Keratinocyte (primary cell): ENCODE results near the gene C3orf70. TPM values are rescaled to one million over a fixed set of nuclear protein-coding genes. Genes with fewer than 3 reads are reported as not detected.

ENCODE experiments used
- DNase-seq: peaks from one replicate; pipeline ENCODE4 v3.0.0-alpha.2; 2011; ENCODE audit warnings: low read depth, missing footprints, low spot score
- FAIRE-seq: peaks from 2 replicates; lab custom pipeline; 2011; peaks lifted over from hg19 to GRCh38; lab: Jason Lieb, UNC
- H2AFZ ChIP-seq: 2 replicates; pipeline ENCODE4 v1.6.0; 2012; ENCODE audit warnings: low read length, control low read depth, inconsistent platforms; ENCODE audit not compliant: control insufficient read depth
- H3K27ac ChIP-seq: 2 replicates; pipeline ENCODE4 v1.5.1; 2011; ENCODE audit warnings: low read length; ENCODE audit not compliant: control insufficient read depth, insufficient read depth
- H3K27me3 ChIP-seq: 3 replicates; pipeline ENCODE4 v1.6.0; 2011; ENCODE audit warnings: low read length; ENCODE audit not compliant: control insufficient read depth, insufficient read depth; ENCODE audit errors: extremely low read depth
- H3K36me3 ChIP-seq, 2 experiments: 2 replicates in 1 of 2; 3 replicates in 1 of 2; pipeline ENCODE4 v1.5.1; 2011; ENCODE audit warnings: low read length in 2 of 2, mild to moderate bottlenecking in 1 of 2; ENCODE audit not compliant: control insufficient read depth in 2 of 2, insufficient read depth in 2 of 2; ENCODE audit errors: extremely low read depth in 1 of 2
- H3K4me1 ChIP-seq: 3 replicates; pipeline ENCODE4 v1.5.1; 2011; ENCODE audit warnings: low read length; ENCODE audit not compliant: control insufficient read depth, insufficient read depth; ENCODE audit errors: extremely low read depth
- H3K4me2 ChIP-seq: 3 replicates; pipeline ENCODE4 v1.6.0; 2011; ENCODE audit warnings: low read depth, low read length; ENCODE audit not compliant: control insufficient read depth, insufficient read depth; ENCODE audit errors: extremely low read depth
- H3K4me3 ChIP-seq, 3 experiments: fragments of 200-600 bp in 1 of 3; sonication (generic) in 1 of 3; 2 replicates in 2 of 3; 3 replicates in 1 of 3; pipeline ENCODE4 v1.5.1; 2011 to 2016; ENCODE audit warnings: low read length in 3 of 3, mild to moderate bottlenecking in 3 of 3, control low read depth in 2 of 3, inconsistent platforms in 1 of 3, low read depth in 1 of 3, mixed read lengths in 1 of 3, mixed run types in 1 of 3, moderate library complexity in 1 of 3; ENCODE audit not compliant: control insufficient read depth in 2 of 3, insufficient read depth in 2 of 3; ENCODE audit errors: extremely low read depth in 1 of 3
- H3K79me2 ChIP-seq: 2 replicates; pipeline ENCODE4 v1.6.0; 2012; ENCODE audit warnings: low read length; ENCODE audit not compliant: control insufficient read depth, insufficient read depth
- H3K9ac ChIP-seq: 3 replicates; pipeline ENCODE4 v1.6.0; 2011; ENCODE audit warnings: low read length; ENCODE audit not compliant: control insufficient read depth, insufficient read depth; ENCODE audit errors: extremely low read depth
- H3K9me1 ChIP-seq: 3 replicates; pipeline ENCODE4 v1.6.0; 2011; ENCODE audit warnings: low read length; ENCODE audit not compliant: control insufficient read depth, insufficient read depth; ENCODE audit errors: extremely low read depth
- H3K9me3 ChIP-seq: 2 replicates; pipeline ENCODE4 v1.5.1; 2012; ENCODE audit warnings: low read depth, low read length; ENCODE audit not compliant: control insufficient read depth
- H4K20me1 ChIP-seq: 3 replicates; pipeline ENCODE4 v1.6.0; 2011; ENCODE audit warnings: low read length; ENCODE audit not compliant: control insufficient read depth, insufficient read depth; ENCODE audit errors: extremely low read depth
- EZH2 ChIP-seq: IDR thresholded peaks from one replicate; pipeline ENCODE4 v1.6.1; 2012; ENCODE audit warnings: inconsistent platforms, mild to moderate bottlenecking, low read length, moderate library complexity
- dilution Hi-C: fragments of 300-500 bp; cut with MboI; formaldehyde crosslinking; loops from one replicate; pipeline ENCODE4 v1.7.0; 2020; ENCODE audit warnings: low sequenced_read_pairs; ENCODE audit not compliant: extremely low pct_ligation_motif_present
- polyA plus RNA-seq, 5 experiments: library from polyadenylated mRNA; depleted of rRNA in 3 of 5; stranded (reverse) in 3 of 5; stranded (forward) in 1 of 5; unstranded in 1 of 5; fragments of >200 nt; gene quantifications; 1 replicate in 1 of 5; 2 replicates in 3 of 5; 3 replicates in 1 of 5; pipeline versions ENCODE4 v1.2.1 to v1.2.3, GENCODE V29; 2011 to 2012; ENCODE audit warnings: missing spikeins in 2 of 5, low read depth in 1 of 5, low replicate concordance in 1 of 5
- TF ChIP-seq, protein P1 (sequence below), 3 experiments: IDR thresholded peaks in 1 of 3; conservative IDR thresholded peaks in 1 of 3; optimal IDR thresholded peaks in 1 of 3; 2 replicates in 2 of 3; 3 replicates in 1 of 3; pipeline versions ENCODE3 to v1.5.1; 2011; ENCODE audit warnings: low read length in 3 of 3, mild to moderate bottlenecking in 3 of 3, moderate library complexity in 2 of 3, control low read depth in 1 of 3, inconsistent platforms in 1 of 3; ENCODE audit not compliant: insufficient read depth in 2 of 3; ENCODE audit errors: extremely low read depth in 1 of 3

C3orf70 gene
- polyA plus RNA-seq, 1 donor (not counting 4 experiments of a cell fraction or from before 2014, with no cell fraction given) = not detected

DNA sequence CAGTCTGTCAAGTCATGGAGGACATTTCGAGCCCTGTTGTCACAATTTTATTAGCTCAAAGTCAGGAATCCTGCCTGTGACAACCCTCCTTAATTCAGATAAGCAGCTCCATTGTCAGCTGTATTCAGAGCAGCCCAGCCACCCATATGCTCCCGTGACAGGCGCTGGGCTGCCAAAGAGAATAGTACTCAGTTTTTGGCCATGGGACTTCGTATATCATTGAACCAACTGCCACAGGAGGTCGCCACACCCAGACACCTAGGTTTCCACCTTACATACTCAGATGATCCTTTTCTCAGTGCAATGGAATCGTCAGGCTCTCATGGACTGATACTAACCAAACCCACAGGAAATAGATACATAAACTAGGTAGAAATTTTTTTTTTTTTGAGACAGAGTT is 100.2 kb downstream of the C3orf70 start:
- no peak overlapping the region for H3K4me3 ChIP-seq
- no peak overlapping the region for H3K27ac ChIP-seq
- H3K4me2 ChIP-seq = no peak overlapping the region
- H3K9ac ChIP-seq = no peak overlapping the region
- DNase-seq (no peak), FAIRE-seq (no peak)
- no peaks in the 10 kb centered on the region for H4K20me1 ChIP-seq
- H3K9me3 ChIP-seq = no peaks in the 10 kb centered on the region
- no peak overlapping the region for H2AFZ ChIP-seq
- peaks cover 13 to 17% of the 10 kb centered on the region in 2 experiments for H3K36me3 ChIP-seq
- no peaks in the 10 kb centered on the region for H3K9me1 ChIP-seq
- no peaks in the 10 kb centered on the region for H3K79me2 ChIP-seq
- no peaks in the 10 kb centered on the region for H3K27me3 ChIP-seq
- no peaks in the 10 kb centered on the region for H3K4me1 ChIP-seq
- dilution Hi-C loops = no loop called here
- no peak for TF ChIP-seq EZH2

DNA sequence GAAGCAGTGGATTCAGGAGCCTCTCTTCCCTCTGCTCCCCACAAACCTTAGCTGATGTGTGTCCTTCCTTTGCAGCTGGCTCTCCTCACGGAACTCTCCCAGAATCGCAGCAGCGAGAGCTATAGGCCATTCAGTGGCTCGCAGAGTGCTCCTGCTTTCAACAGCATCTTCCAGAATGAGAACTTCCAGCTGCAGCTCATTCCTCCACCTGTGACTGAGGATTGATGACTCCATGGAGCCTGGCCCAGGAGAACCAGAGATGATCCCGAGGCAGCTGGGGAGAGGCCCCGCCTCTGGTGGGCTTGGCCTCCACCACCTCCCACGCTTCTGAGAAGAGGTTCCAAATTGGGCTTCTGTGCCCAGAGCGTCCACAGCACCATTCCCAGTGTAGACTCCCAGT is 101.1 kb downstream of the C3orf70 start:
- H3K4me3 ChIP-seq = no peak overlapping the region
- H3K9me1 ChIP-seq = no peaks in the 10 kb centered on the region
- dilution Hi-C loops = no loop called here
- TF ChIP-seq, protein P1, sequence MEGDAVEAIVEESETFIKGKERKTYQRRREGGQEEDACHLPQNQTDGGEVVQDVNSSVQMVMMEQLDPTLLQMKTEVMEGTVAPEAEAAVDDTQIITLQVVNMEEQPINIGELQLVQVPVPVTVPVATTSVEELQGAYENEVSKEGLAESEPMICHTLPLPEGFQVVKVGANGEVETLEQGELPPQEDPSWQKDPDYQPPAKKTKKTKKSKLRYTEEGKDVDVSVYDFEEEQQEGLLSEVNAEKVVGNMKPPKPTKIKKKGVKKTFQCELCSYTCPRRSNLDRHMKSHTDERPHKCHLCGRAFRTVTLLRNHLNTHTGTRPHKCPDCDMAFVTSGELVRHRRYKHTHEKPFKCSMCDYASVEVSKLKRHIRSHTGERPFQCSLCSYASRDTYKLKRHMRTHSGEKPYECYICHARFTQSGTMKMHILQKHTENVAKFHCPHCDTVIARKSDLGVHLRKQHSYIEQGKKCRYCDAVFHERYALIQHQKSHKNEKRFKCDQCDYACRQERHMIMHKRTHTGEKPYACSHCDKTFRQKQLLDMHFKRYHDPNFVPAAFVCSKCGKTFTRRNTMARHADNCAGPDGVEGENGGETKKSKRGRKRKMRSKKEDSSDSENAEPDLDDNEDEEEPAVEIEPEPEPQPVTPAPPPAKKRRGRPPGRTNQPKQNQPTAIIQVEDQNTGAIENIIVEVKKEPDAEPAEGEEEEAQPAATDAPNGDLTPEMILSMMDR (optimal IDR thresholded peaks at IDR 0.05 in 1 of 3, IDR thresholded peaks at IDR 0.05 in 1 of 3, conservative IDR thresholded peaks at IDR 0.05 in 1 of 3; ENCODE audit: extremely low read depth in 1 of 3, insufficient read depth in 2 of 3, low read length in 3 of 3) = no peak
- no peak for TF ChIP-seq EZH2
- no peak overlapping the region for H2AFZ ChIP-seq
- no peaks in the 10 kb centered on the region for H3K27me3 ChIP-seq
- no peaks in the 10 kb centered on the region for H3K79me2 ChIP-seq
- no peak overlapping the region for H3K27ac ChIP-seq
- DNase-seq (no peak), FAIRE-seq (no peak)
- no peaks in the 10 kb centered on the region for H3K9me3 ChIP-seq
- no peak overlapping the region for H3K9ac ChIP-seq
- no peak overlapping the region for H3K4me2 ChIP-seq
- H3K4me1 ChIP-seq = no peaks in the 10 kb centered on the region
- H3K36me3 ChIP-seq = peaks cover 13 to 17% of the 10 kb centered on the region in 2 experiments
- no peaks in the 10 kb centered on the region for H4K20me1 ChIP-seq

DNA sequence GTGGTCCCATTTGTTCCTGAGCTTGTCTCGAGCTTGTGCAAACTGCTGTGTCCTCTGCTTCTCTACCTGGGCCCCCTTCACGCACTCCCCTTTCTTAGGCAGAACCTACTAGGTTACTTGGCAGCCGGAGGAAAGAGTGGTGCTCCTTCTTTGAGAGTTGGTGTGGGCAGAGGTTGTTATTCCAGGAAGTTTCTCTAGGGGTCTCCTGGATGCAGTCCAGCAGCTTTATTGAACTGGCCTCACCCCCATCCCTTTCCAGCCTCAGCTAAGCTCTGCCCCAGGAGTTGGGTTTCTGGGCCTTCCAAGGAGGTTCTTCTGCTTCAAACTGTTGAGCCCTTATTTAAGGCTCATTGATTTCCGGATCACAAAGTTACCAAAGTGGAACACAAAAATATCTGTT is 103.2 kb downstream of the C3orf70 start:
- peaks cover 11 to 17% of the 10 kb centered on the region in 2 experiments for H3K36me3 ChIP-seq
- H3K9me3 ChIP-seq = no peaks in the 10 kb centered on the region
- H3K27me3 ChIP-seq = no peaks in the 10 kb centered on the region
- H3K9ac ChIP-seq = no peak overlapping the region
- H3K4me3 ChIP-seq = no peak overlapping the region
- FAIRE-seq (no peak), DNase-seq (no peak)
- peaks cover 12% of the 10 kb centered on the region for H3K4me1 ChIP-seq
- H3K79me2 ChIP-seq = no peaks in the 10 kb centered on the region
- dilution Hi-C loops = no loop called here
- TF ChIP-seq, protein P1 (optimal IDR thresholded peaks at IDR 0.05 in 1 of 3, IDR thresholded peaks at IDR 0.05 in 1 of 3, conservative IDR thresholded peaks at IDR 0.05 in 1 of 3; ENCODE audit: extremely low read depth in 1 of 3, insufficient read depth in 2 of 3, low read length in 3 of 3) = no peak
- TF ChIP-seq EZH2 = no peak
- H4K20me1 ChIP-seq = no peaks in the 10 kb centered on the region
- H3K4me2 ChIP-seq = no peak overlapping the region
- H3K27ac ChIP-seq = no peak overlapping the region
- no peak overlapping the region for H2AFZ ChIP-seq
- H3K9me1 ChIP-seq = no peaks in the 10 kb centered on the region
